Stimulated activated CD4-positive, alpha-beta T cell treated with anti-CD3 and anti-CD28 coated beads, Interleukin-12 subunit alpha, Interleukin-12 subunit beta, amount 100 ng/mL, for 48 hours (primary cell): Measurements from ENCODE around the gene DENND6A.
"Not testable (repeated sequence)": the region's sequence is repeated elsewhere in the genome, so short reads cannot be mapped to it uniquely, and the experiment has no call there.

ENCODE experiments used
- DNase-seq, 3 donors: peaks; one replicate each; pipeline ENCODE4 v3.0.0-alpha.2; 2020; ENCODE audit warnings: low read depth in 2 of 3, low spot score in 1 of 3

DENND6A gene

DNA sequence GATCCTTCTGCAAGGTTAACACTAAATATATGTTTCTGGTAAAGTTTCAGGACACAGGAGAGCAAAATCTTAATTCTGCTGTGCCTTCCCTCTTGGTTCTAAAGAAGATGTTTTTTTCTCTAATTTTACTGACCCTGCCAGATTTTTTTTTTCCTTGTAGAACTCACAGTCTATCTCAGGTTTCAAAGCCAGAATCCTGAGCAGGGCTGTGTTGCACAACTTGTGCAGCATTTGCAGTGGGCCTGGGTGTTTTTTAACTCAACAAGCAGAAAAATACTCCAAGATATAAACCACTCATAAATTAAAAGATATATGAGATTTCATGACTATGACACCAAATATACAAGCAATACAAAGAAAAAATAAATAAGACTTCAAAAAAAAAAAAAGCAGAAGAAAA is 55.5 kb downstream of the DENND6A start:
- no peak for DNase-seq

DNA sequence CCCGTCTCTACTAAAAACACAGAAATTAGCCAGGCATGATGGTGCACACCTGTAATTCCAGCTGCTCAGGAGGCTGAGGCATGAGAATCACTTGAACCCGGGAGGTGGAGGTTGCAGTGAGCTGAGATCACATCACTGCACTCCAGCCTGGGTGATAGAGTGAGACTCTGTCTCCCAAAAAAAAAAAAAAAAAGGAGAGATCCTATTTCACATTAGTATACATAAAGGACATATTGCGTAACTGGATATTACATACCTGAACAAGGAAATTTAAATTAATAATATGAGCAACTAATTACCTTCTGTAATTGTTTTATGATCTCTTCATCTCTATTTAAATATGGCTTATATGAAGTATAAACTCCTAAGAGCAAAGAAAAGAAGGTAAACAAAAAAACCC is 58.6 kb downstream of the DENND6A start:
- DNase-seq: not testable (repeated sequence)

DNA sequence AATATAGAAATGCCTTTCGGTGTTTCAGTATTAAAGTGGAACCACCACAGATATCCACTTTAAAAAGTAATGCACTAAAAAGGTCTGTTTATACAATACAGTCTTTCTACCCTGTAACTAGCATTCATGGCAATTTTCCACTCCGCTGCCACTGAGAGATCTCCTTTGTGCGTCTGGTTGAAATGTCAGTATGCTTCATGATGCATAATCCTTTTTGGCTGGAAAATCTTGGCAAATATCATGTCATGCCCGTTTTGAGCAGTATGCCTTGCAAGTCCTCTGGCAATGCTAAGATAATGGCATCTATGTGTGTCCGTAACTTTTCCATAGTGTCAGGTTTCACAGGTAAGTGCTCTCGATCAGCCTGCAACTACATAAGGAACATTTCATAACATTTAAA is 64.9 kb downstream of the DENND6A start:
- DNase-seq: no peak

DNA sequence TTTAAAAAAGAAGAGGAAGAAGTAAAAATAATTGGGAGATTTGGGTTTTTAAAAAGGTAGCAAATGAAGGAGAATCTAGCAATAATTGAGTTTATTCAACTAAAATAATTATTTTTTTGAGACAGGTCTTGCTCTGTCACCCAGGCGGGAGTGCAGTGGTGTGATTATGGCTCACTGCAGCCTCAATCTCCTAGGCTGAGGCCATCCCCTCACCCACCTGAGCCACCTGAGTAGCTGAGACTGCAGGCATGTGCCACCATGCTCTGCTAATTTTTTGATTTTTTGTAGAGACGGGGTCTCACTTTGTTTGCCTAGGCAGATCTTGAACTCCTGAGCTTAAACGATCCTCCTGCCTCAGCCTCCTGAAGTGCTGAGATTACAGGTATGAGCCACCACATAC is 68.1 kb downstream of the DENND6A start:
- DNase-seq: no peak

DNA sequence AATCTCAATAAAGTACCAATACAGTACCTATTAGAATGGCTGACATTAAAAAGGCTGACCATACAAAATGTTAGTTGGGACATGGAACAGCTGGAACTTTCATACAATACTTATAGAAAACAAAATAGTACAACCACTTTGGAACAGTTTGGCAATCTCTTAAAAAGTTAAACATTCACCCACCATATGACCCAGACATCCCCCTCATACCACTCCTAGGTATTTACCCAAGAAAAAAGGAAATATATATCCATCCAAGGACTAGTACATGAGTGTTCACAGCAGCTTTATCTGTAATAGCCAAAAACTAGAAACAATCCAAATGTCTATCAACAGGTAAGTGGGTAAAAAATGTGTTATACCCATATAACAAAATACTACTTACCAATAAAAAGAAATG is 70.5 kb downstream of the DENND6A start:
- DNase-seq: no peak

DNA sequence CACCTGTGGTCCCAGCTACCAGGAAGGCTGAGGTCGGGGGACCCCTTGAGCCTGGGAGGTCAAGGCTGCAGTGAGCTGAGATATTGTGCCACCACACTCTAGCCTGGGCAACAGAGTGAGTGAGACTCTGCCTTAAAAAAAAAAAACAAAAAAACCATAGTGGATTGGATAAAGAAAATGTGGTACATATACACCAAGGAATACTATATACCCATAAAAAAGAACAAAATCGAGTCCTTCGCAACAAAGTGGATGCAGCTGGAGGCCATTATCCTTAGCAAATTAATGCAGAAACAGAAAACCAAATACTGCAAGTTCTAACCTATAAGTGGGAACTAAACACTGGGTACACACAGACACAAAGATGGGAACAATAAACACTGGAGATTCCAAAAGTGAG is 75.1 kb downstream of the DENND6A start:
- no peak for DNase-seq

DNA sequence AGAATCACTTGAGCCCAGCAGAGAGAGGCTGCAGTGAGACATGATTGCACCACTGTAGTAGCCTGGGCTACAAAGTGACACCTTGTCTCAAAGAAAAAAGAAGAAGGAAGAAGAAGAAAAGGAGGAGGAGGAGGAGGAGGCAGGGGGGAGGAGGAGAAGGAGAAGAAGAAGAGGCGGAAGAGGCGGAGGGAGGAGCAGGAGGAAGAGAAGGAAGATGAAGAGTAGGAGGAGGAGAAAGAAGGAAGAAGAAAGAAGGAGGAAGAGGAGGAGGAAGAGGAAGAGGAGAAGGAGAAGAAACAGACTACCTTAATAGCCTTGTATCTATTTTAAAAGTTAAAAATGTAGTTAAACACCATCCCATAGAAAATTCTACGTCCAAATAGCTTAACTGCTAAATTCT is 76.6 kb downstream of the DENND6A start:
- DNase-seq: no peak

DNA sequence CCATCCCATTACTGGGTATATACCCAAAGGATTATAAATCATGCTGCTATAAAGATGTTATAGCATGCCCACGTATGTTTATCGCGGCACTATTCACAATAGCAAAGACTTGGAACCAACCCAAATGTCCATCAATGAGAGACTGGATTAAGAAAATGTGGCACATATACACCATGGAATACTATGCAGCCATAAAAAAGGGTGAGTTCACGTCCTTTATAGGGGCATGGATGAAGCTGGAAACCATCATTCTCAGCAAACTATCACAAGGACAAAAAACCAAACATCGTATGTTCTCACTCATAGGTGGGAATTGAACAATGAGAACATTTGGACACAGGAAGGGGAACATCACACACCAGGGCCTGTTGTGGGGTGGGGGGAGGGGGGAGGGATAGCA is 81.0 kb downstream of the DENND6A start:
- DNase-seq: not testable (repeated sequence)

DNA sequence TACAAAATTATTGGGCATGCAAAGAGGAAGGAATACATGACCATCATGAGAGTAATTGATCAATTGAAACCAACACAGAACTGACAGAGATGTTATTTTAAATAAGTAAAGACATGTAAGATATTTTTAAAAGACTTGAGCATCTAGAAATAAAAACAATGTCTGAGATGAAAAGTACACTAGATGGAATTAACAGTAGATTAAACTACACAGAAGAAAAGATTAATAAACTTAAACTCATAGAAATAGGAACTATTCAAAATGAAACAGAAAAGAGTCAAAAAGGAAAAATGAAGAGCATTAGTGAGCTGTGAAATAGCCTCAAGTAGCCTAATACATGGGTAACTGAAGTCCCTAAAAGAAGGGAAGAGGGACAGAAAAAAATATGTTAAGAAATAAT is 87.2 kb downstream of the DENND6A start:
- no peak for DNase-seq

DNA sequence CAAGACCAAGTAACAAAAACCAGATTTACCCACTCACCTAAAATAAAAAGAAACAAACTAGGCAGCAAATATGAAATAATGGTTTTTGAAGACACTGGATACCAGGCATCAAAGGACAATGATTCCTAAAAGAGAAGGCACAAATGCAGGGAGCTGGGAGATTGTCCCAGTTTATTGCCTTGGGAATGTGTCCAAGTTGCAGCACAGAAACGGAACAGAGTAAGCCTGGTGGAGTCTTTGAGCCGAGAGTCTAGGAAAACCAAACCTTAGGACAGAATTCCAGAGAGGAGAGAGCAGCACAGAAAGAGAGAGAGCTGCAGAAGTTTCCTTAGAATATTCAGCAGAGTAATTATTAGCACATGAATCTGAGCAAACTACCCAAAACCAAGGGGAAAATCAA is 87.9 kb downstream of the DENND6A start:
- DNase-seq: no peak

DNA sequence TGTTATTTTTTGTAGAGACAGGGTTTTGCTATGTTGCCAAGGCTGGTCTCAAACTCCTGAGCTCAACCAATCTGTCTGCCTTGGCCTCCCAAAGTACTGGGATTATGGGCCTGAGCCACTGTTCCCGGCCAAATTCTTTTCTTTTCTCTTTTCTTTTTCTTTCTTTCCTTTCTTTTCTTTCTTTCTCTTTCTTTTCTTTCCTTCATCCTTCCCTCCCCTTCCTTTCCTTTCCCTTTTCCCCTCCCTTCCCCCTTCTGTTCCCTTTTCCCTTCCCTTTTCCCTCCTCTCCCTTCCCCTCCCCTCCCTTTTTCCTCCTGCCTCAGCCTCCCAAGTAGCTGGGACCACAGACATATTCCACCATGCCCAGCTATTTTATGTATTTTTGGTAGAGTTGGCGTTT is 92.7 kb downstream of the DENND6A start:
- DNase-seq: no peak

DNA sequence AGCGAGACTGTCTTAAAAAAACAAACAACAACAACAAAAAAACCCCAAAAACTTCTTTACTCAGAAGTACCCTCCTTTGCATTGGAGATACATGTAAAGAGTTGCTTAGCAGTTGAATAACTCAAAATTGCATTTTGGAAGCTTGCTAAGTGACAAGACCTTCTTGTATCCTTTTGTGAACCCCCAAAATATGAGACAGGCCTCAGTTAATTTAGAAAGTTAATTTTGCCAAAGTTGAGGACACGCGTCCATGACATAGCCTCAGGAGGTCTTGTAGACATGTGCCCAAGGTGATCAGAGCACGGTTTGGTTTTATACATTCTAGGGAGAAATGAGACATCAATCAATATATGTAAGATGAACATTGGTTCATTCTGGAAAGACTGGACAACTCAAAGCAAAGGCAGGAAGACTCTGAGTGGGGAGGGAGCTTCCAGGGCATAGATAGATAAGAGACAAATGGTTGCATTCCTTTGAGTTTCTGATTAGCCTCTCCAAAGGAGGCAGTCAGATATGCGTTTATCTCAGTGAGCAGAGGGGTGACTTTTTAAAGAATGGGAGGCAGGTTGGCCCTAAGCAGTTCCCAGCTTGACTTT is 94.0 kb downstream of the DENND6A start:
- no peak for DNase-seq

DNA sequence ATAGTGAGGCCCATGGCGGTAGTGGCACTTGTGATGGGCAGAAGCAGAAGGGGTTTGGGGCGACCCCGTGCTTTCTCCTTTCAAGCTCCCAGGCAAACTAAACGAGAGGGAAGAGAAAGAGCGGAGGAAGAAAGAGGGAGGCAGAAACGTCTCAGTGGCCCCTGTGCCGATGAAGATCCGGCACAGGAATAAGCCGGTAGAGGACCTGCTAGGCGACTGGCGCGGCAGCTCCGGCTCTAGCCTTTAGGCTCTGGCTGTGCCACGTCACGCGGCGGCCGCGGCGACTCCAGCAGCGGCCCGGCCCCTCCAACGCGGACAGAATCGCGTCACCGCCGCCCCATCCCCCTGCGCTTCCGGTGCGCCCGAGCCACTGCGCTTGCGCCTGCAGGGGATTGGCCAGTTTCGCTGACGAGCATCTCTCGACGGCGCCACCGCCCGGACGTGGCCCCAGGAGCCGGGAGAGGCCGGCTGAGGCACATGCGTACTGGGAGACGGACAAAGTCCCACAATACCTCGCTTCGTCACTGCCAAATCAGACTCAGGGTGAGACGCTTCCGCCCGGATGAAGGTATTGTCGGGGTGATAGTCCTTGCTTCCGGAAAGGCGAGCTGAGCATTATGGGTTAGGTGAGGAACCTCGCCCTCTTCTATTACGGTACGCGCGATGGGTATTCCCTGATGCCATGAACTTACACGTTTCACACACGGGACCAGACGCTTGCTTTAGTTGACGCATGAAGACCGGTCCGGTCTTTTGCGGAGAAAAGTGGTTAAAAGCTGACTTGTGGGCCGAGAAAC is 95.6 kb downstream of the DENND6A start, which contains the start of gene ARF4:
Gene ARF4, minus strand, starts transcription at position 218 of the 797 bp plus-strand sequence. Its CDS starts 204 bp downstream, at position 14.
- DNase-seq: peak; percentile 96 to 99 (median 98)

DNA sequence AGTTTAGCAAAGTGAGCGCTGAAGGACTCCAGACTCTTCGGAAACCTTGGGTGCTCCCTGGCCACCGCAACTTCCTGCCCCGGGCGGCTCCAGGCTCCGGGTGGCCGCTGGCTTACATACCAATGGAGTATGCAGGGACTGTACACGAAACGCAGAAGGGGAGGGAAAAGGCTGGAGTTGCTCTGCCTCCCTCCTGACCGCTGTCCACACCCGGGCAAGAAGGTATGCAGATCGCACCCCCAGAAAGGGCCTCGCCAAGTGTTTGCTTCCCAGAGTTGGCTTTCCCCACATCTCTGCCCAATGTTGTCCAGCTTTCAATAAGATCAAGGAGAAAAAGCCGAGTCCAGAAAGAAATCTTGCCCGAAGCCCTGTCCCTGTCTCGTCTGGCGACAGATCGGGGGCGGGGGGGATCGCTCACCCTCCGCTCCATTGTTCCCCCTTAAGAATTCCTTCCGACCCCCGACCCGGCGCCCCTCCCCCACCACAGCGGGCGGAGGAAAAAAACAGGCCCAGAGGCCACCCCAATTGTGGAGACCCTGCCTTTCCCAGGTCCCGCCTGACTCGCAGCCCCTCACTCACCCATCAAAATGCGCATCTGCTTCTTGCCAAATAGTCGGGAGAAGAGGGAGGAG is 96.3 kb downstream of the DENND6A start:
- peak; percentile 33 to 44 (median 38) for DNase-seq

DNA sequence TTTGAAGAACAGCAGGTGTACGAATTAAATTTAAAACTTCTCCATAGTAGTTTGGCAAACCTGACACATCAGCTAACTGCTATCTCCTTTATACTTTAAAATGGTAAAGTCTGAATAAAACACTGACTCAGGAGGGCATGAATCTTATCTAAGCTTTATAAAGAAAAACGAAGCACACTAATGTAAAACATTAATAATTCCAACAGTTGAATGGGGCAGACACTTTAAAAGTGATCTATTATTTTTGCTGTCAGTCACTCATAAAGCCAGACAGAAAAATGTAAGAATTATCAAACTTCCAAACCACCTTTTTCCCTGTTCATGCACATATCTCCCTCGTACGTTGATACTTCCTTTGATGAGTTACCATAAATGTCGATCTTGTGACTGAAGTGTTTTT is 98.3 kb downstream of the DENND6A start:
- no peak for DNase-seq

DNA sequence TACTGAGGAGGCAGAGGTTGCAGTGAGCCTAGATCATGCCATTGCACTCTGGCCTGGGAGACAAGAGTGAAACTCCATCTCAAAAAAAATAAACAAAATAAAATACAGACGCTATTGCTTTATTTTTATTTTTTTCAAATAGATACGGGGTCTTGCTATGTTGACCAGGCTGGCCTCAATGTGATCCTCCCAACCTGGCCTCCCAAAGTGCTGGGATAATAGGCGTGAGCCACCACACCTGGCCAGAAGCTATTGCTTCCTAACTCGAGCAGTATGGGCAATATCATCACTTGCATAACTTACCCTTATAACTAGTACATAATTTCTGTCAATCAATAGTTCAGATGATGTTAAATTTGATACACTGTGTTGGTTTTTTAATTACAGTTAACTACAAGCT is 98.7 kb downstream of the DENND6A start:
- DNase-seq: no peak

DNA sequence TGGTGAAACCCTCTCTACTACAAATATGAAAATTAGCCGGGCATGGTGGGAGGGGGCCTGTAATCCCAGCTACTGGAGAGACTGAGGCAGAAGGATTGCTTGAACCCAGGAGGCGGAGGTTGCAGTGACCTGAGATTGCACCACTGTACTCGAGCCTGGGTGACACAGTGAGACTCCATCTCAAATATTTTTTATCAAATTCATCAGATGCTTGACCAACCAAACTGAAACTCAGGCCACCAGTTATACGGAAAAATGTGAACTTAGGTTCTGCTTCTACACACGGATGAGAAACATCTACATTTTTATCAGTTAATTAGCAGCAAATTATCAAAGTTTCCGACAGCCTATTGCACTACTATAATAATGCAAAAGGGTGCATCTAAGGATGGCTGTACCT is 100.6 kb downstream of the DENND6A start:
- DNase-seq: no peak

DNA sequence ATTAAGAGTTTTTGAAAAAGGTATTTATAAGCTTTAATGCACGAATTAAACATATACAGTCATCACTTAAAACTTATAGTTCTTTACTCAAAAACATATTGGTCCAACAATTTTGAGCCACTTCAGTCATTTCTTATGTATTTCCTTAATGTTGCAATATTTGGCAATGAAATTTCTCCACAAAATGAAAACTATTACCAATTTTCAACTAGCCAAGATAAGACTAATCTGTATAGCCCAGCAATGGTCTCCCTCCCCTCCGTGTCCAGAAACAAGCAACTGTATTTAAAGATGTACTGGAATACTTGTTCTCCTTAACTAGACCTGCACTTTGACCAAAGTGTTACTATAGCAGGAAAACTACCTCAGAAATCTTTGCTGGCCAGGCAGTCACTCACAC is 105.0 kb downstream of the DENND6A start:
- DNase-seq: no peak

DNA sequence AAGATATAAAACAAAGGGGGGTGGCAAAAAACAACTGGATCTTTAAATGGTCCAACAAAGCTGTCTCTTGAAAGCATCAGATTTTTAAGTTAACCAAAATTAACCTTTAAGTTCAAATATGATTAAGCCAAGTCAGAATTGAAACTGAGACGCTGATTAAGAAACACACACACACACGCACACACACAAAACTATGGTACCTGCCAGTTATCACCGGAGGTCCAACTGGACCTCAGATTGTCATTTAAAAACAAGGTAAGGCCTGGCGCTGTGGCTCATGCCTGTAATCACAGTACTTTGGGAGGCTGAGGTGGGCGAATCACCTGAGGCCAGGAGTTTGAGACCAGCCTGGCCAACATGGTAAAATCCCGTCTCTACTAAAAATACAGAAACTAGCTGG is 106.1 kb downstream of the DENND6A start:
- DNase-seq: no peak

DNA sequence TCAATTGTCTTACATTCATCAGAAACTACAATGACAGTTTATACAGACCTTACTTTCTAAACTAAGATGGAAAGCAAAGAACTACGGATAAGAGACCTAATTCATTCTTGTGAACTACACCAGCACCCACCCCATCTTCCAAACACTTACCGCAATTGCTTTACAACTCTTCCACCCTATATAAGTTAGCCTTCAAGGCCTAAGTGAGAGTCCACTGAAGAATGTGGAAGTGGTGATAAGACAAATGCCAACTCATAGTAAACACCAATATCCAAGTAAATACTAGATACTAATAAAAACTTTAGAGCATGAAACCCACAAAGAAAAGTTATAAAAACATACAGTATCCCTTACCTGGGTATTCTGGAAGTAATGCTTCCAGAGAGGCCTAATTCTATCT is 109.3 kb downstream of the DENND6A start:
- DNase-seq: no peak

DNA sequence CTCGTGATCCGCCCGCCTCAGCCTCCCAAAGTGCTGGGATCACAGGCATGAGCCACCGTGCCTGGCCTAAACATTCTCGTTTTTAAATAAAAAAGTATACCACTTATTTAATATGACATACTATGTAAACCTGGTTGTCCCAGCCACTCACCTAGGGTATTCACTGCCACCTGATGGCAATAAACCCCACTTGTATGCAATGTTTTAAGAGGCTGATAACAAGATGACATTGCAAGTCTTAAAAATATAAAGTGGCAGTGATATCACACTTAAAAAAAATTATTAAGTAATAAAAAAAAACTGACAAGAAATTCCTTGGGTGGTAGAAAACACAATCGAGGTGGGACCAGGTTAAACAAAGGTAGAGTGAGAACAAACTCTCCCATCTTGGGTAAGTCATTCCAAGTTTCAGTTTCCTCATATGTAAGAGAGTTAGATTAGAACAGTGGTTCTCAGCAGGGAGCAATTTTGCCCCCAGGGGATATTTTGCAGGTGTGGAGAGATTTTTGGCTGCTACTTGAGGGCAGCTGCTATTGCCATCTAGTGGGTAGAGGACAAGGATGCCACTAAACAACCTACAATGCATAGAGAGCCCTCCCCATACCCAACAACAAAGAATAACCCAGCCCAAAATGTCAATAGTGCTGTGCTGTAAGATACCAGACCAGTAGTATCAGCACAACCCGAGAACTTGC is 110.3 kb downstream of the DENND6A start:
- DNase-seq: no peak

DNA sequence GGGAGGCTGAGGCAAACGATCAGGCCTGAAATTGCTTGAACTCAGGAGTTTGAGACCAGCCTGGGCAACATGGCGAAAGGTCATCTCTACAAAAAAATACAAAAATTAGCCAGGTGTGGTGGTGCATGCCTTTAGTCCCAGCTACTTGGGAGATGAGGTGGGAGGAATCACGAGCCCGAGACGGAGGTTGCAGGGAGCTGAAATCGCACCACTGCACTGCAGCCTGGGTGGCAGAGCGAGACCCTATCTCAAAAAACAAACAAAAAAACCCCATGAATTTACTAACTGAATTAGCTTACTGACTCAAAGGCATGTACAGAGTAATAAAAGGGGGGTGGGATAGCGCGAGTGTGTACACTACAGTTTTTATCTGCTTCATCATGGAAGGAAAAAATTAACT is 115.1 kb downstream of the DENND6A start:
- no peak for DNase-seq
